Adrenal gland (tissue), 5 donors: Measurements from ENCODE around the gene MRPS27.

Experiments
- CTCF ChIP-seq, 6 experiments: fragments of 450-650 bp in 4 of 6; fragments of 200-600 bp in 2 of 6; sonication (generic) in 1 of 6; IDR thresholded peaks; 1 replicate in 5 of 6; 2 replicates in 1 of 6; pipeline versions ENCODE4 v1.5.1 to v1.8.0; 2016 to 2021; ENCODE audit warnings: antibody characterized with exemption in 6 of 6, mild to moderate bottlenecking in 2 of 6, moderate library complexity in 1 of 6
- POLR2A ChIP-seq, 2 donors: fragments of 450-650 bp; IDR thresholded peaks; one replicate each; pipeline ENCODE4 v1.6.1; 2017; ENCODE audit warnings: antibody characterized with exemption in 2 of 2, mild to moderate bottlenecking in 2 of 2, moderate library complexity in 1 of 2
- donor health status: DM: no; HTN: no; CAD: no.

GRCh38 chr5:72194846-72195245 lies 125.2 kb downstream of the MRPS27 start:
- TF ChIP-seq POLR2A (IDR thresholded peaks at IDR 0.05) (no peak), CTCF (IDR thresholded peaks at IDR 0.05) (no peak)
